ENCODE measurements around the gene KLF11. TPM values are rescaled to one million over a fixed set of nuclear protein-coding genes. Genes with fewer than 3 reads are reported as not detected.

KLF11 gene
- total RNA-seq, 2 donors from 2014 or later = 9.3 to 13.1 TPM

DNA sequence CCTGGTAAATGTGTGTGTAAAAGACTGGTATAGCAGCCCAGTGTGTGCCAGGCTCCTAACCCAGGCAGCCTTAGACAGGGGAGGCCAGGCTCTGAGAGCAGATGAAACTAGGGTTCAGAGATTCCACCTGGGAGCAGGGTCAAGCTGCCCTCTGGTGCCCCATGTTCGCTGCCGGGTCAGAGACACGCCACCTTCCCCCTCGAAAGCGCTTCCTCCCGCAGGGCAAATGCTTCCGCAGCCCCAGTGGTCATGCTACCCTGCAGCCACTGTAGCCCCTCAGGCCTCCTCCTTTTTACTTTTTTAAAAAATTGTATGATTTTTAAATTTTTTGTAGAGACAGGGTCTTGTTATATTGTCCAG, 10.6 kb upstream of the KLF11 start:
- Mint-ChIP-seq H3K27ac (no peak overlapping the region), H3K4me3 (no peak overlapping the region), H3K4me1 (peaks cover 9% of the 10 kb centered on the region), H3K36me3 (ENCODE audit: low read depth) (no peaks in the 10 kb centered on the region), H3K27me3 (ENCODE audit: insufficient read depth) (no peaks in the 10 kb centered on the region), H3K9me3 (no peaks in the 10 kb centered on the region)
- no peak overlapping the region for H3K9ac ChIP-seq (ENCODE audit: extremely low read depth, low read length, poor library complexity, severe bottlenecking)
- no peak for DNase-seq
- 92 to 95% methylated on average over 7 of the region's 7 CpGs for whole genome bisulfite sequencing, 2 experiments (ENCODE audit: insufficient coverage in 1 of 2, insufficient read length in 1 of 2)
- H3K36me3 ChIP-seq (ENCODE audit: control insufficient read depth, insufficient read depth, low read length) = no peaks in the 10 kb centered on the region
- H3K27ac ChIP-seq (ENCODE audit: low read depth, low read length) = no peak overlapping the region
- H3K9me3 ChIP-seq (ENCODE audit: control insufficient read depth, low read length) = no peaks in the 10 kb centered on the region
- H3K4me3 ChIP-seq (ENCODE audit: low read length) = no peak overlapping the region
- peaks cover 9% of the 10 kb centered on the region for H3K4me1 ChIP-seq (ENCODE audit: control insufficient read depth, insufficient read depth, low read length)
- H3K27me3 ChIP-seq (ENCODE audit: control insufficient read depth, insufficient read depth, low read length, poor library complexity, severe bottlenecking) = no peaks in the 10 kb centered on the region
- TF ChIP-seq, protein P1, sequence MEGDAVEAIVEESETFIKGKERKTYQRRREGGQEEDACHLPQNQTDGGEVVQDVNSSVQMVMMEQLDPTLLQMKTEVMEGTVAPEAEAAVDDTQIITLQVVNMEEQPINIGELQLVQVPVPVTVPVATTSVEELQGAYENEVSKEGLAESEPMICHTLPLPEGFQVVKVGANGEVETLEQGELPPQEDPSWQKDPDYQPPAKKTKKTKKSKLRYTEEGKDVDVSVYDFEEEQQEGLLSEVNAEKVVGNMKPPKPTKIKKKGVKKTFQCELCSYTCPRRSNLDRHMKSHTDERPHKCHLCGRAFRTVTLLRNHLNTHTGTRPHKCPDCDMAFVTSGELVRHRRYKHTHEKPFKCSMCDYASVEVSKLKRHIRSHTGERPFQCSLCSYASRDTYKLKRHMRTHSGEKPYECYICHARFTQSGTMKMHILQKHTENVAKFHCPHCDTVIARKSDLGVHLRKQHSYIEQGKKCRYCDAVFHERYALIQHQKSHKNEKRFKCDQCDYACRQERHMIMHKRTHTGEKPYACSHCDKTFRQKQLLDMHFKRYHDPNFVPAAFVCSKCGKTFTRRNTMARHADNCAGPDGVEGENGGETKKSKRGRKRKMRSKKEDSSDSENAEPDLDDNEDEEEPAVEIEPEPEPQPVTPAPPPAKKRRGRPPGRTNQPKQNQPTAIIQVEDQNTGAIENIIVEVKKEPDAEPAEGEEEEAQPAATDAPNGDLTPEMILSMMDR (conservative IDR thresholded peaks at IDR 0.05) = no peak

DNA sequence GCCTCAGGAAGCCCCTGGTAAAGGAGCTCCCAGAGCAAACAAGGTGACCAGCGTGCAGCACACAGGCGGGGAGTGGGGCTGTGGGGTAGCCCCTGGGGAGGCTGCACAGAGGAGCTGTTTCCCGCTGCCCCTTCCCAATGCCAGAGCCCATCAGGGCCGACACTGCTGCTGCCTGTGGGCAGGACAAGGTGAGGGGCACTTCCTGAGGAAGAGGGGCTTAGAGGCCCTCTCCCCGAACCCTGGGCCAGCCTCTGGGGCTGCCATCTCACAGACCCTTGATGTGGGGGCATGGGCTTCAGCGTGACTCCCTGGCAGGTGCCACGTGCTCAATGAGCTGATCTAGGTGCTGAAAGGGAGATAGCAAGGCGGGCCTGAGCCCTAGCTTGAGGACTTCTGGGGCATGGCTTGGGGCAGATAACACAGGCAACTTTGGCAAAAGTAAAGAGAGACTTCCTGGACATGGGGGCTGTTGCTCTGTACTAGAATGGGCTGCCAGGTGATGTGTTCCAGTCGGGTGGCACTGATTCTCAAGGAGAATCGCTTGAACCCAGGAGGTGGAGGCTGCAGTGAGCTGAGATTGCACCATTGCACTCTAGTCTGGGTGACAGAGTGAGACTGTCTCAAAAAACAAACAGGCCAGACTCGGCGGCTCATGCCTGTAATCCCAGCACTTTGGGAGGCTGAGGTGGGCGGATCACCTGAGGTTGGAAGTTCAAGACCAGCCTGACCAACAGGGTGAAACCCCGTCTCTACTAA, 9.9 kb upstream of the KLF11 start:
- Histone ChIP-seq H3K27ac (ENCODE audit: low read depth, low read length) (no peak overlapping the region), H3K36me3 (ENCODE audit: control insufficient read depth, insufficient read depth, low read length) (no peaks in the 10 kb centered on the region), H3K27me3 (ENCODE audit: control insufficient read depth, insufficient read depth, low read length, poor library complexity, severe bottlenecking) (no peaks in the 10 kb centered on the region), H3K9me3 (ENCODE audit: control insufficient read depth, low read length) (no peaks in the 10 kb centered on the region), H3K4me1 (ENCODE audit: control insufficient read depth, insufficient read depth, low read length) (peaks cover 9% of the 10 kb centered on the region), H3K9ac (ENCODE audit: extremely low read depth, low read length, poor library complexity, severe bottlenecking) (no peak overlapping the region), H3K4me3 (ENCODE audit: low read length) (no peak overlapping the region)
- TF ChIP-seq, protein P1 (conservative IDR thresholded peaks at IDR 0.05) = no peak
- peak; percentile 50 for DNase-seq
- 80 to 90% methylated on average over 9 to 14 of the region's 14 CpGs for WGBS, 2 experiments (ENCODE audit: insufficient coverage in 1 of 2, insufficient read length in 1 of 2)
- no peak overlapping the region for H3K4me3 Mint-ChIP-seq
- peak overlapping the region; percentile 44 for H3K27ac Mint-ChIP-seq
- peaks cover 9% of the 10 kb centered on the region for H3K4me1 Mint-ChIP-seq
- no peaks in the 10 kb centered on the region for H3K36me3 Mint-ChIP-seq (ENCODE audit: low read depth)
- H3K9me3 Mint-ChIP-seq = no peaks in the 10 kb centered on the region
- H3K27me3 Mint-ChIP-seq (ENCODE audit: insufficient read depth) = no peaks in the 10 kb centered on the region

DNA sequence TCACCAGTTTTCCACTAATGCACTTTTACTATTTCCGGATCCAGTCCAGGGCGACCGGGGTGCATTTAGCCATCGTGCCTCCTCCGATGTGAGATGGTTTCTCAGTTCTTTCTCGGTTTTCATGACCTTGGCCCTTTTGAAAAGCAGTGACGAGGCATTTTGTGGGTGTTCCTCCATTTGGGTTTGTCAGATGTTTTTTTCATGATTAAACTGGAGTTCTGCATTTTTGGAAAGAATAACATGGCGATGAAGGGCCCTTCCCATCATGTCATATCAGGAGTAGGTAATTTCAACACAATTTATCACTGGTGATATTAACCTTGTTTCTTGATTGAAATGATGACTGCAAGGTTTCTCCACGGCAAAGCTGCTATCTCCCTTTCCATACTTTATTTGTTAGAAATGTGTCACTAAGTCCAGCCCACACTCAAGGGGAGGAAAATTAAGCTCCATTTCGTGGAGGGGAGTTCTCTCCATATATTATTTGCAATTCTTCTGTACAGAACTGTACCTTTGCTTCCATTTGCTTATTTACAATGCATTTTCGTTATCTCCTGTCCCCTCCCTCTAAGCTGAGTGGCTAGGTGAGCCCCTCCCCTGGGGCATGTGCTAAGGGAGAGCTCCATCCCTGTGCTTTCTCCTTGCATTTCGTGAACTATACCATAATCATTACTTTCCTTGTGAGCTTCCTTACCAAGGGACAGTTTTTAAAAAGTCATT, 8.9 kb upstream of the KLF11 start:
- Mint-ChIP-seq H3K27ac (no peak overlapping the region), H3K4me3 (no peak overlapping the region), H3K4me1 (peaks cover 9% of the 10 kb centered on the region), H3K36me3 (ENCODE audit: low read depth) (no peaks in the 10 kb centered on the region), H3K9me3 (no peaks in the 10 kb centered on the region), H3K27me3 (ENCODE audit: insufficient read depth) (no peaks in the 10 kb centered on the region)
- TF ChIP-seq, protein P1 (conservative IDR thresholded peaks at IDR 0.05) = no peak
- Histone ChIP-seq H3K36me3 (ENCODE audit: control insufficient read depth, insufficient read depth, low read length) (no peaks in the 10 kb centered on the region), H3K27me3 (ENCODE audit: control insufficient read depth, insufficient read depth, low read length, poor library complexity, severe bottlenecking) (no peaks in the 10 kb centered on the region), H3K9me3 (ENCODE audit: control insufficient read depth, low read length) (no peaks in the 10 kb centered on the region), H3K27ac (ENCODE audit: low read depth, low read length) (no peak overlapping the region), H3K9ac (ENCODE audit: extremely low read depth, low read length, poor library complexity, severe bottlenecking) (no peak overlapping the region), H3K4me3 (ENCODE audit: low read length) (no peak overlapping the region), H3K4me1 (ENCODE audit: control insufficient read depth, insufficient read depth, low read length) (peaks cover under 1% of the 10 kb centered on the region)
- no peak for DNase-seq
- 92 to 93% methylated on average over 11 to 12 of the region's 12 CpGs for WGBS, 2 experiments (ENCODE audit: insufficient coverage in 1 of 2, insufficient read length in 1 of 2)
